Karpas-422 (cell line): ENCODE data around the gene RASSF3. TPM values are rescaled to one million over a fixed set of nuclear protein-coding genes. Genes with fewer than 3 reads are reported as not detected.
"Not testable (repeated sequence)": the region's sequence is repeated elsewhere in the genome, so short reads cannot be mapped to it uniquely, and the experiment has no call there.

Experiments
- DNase-seq: peaks from one replicate; pipeline ENCODE4 v3.0.0-alpha.2; 2015
- H2AFZ ChIP-seq: fragments of 200-600 bp; sonication (generic); 2 replicates; pipeline ENCODE4 v1.6.1; 2014; ENCODE audit warnings: antibody characterized with exemption, low read length, mixed read lengths
- H3K27ac ChIP-seq: fragments of 200-600 bp; sonication (generic); 2 replicates; pipeline ENCODE4 v1.5.1; 2014; ENCODE audit warnings: mild to moderate bottlenecking, low read length, moderate library complexity
- H3K27me3 ChIP-seq: fragments of 200-600 bp; sonication (generic); 2 replicates; pipeline ENCODE4 v1.6.1; 2014; ENCODE audit warnings: low read length, mixed read lengths
- H3K36me3 ChIP-seq: fragments of 200-600 bp; sonication (generic); 2 replicates; pipeline ENCODE4 v1.6.1; 2014; ENCODE audit warnings: low read length, mixed read lengths; ENCODE audit not compliant: insufficient read depth
- H3K4me1 ChIP-seq: fragments of 200-600 bp; sonication (generic); 2 replicates; pipeline ENCODE4 v1.6.1; 2014; ENCODE audit warnings: mild to moderate bottlenecking, low read length, mixed read lengths
- H3K4me2 ChIP-seq: fragments of 200-600 bp; sonication (generic); 2 replicates; pipeline ENCODE4 v1.6.1; 2014; ENCODE audit warnings: low read length, low read depth, mild to moderate bottlenecking; ENCODE audit not compliant: poor library complexity, severe bottlenecking
- H3K4me3 ChIP-seq: fragments of 200-600 bp; sonication (generic); 2 replicates; pipeline ENCODE4 v1.5.1; 2014; ENCODE audit warnings: mild to moderate bottlenecking, antibody characterized with exemption, low read length, mixed read lengths
- H3K79me2 ChIP-seq: fragments of 200-600 bp; sonication (generic); 2 replicates; pipeline ENCODE4 v1.6.1; 2014; ENCODE audit warnings: mild to moderate bottlenecking, low read length, mixed read lengths
- H3K9ac ChIP-seq: fragments of 200-600 bp; sonication (generic); 2 replicates; pipeline ENCODE4 v1.6.0; 2014; ENCODE audit warnings: low read length
- H3K9me2 ChIP-seq: fragments of 200-600 bp; sonication (generic), shearing (Covaris generic); replicated peaks from 2 replicates; pipeline ENCODE4 v1.6.0; 2014; ENCODE audit warnings: mild to moderate bottlenecking, low read length, moderate library complexity; ENCODE audit not compliant: insufficient read depth
- H3K9me3 ChIP-seq: fragments of 300-700, 200-600 bp; sonication (generic); 2 replicates; pipeline ENCODE4 v1.6.1; 2014; ENCODE audit warnings: low read length, mixed read lengths
- H4K20me1 ChIP-seq: fragments of 200-600 bp; sonication (generic); 2 replicates; pipeline ENCODE4 v1.6.1; 2014; ENCODE audit warnings: mild to moderate bottlenecking, antibody characterized with exemption, low read length, low read depth; ENCODE audit not compliant: insufficient read depth
- total RNA-seq: library from RNA; depleted of rRNA; stranded (reverse); fragments of >200 nt; shearing (Covaris generic); gene quantifications from 2 replicates; pipeline ENCODE4 v1.2.3, GENCODE V29; 2014; ENCODE audit warnings: low replicate concordance

RASSF3 gene
- total RNA-seq, 1 experiment from 2014 or later = 21.5 TPM

GRCh38 chr12:64688715-64689114 is 78.4 kb downstream of the RASSF3 start:
- no peaks in the 10 kb centered on the region for H3K9me2 ChIP-seq
- no peak overlapping the region for H3K4me3 ChIP-seq
- H3K27ac ChIP-seq = no peak overlapping the region
- H3K27me3 ChIP-seq = no peaks in the 10 kb centered on the region
- no peaks in the 10 kb centered on the region for H4K20me1 ChIP-seq
- no peak overlapping the region for H2AFZ ChIP-seq
- no peak overlapping the region for H3K4me2 ChIP-seq
- peaks cover 26% of the 10 kb centered on the region; the same call in 1 of the 2 replicates for H3K36me3 ChIP-seq
- no peaks in the 10 kb centered on the region for H3K4me1 ChIP-seq
- H3K79me2 ChIP-seq = peaks cover 50% of the 10 kb centered on the region
- H3K9ac ChIP-seq = no peak overlapping the region
- DNase-seq = no peak
- H3K9me3 ChIP-seq = no peaks in the 10 kb centered on the region

DNA sequence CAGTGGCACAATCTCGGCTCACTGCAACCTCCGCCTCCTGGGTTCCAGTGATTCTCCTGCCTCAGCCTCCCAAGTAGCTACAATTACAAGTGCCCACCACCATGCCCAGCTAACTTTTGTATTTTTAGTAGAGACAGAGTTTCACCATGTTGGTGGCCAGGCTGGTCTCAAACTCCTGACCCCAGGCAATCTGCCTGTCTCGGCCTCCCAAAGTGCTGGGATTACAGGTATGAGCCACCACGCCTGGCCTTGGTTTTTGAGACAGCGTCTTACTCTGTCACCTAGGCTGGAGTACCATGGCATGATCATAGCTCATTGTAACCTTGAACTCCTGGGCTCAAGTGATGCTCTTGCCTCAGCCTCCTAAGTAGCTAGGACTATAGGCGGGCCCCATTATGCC is 79.9 kb downstream of the RASSF3 start:
- not testable (repeated sequence) for H3K4me2 ChIP-seq, H3K27ac ChIP-seq, H3K27me3 ChIP-seq, H3K9me2 ChIP-seq, DNase-seq, H4K20me1 ChIP-seq, H3K4me3 ChIP-seq, H3K4me1 ChIP-seq, H3K9me3 ChIP-seq, H3K9ac ChIP-seq, H2AFZ ChIP-seq
- H3K79me2 ChIP-seq = peaks cover 40% of the 10 kb centered on the region
- H3K36me3 ChIP-seq = peaks cover 31% of the 10 kb centered on the region; the same call in 1 of the 2 replicates

- Histone ChIP-seq H3K36me3 (peaks cover 28% of the 10 kb centered on the region; the same call in 1 of the 2 replicates), H4K20me1 (no peaks in the 10 kb centered on the region), H3K4me2 (no peak overlapping the region), H3K9ac (no peak overlapping the region), H3K79me2 (peaks cover 33% of the 10 kb centered on the region), H3K9me3 (no peaks in the 10 kb centered on the region), H3K27ac (no peak overlapping the region), H3K4me3 (no peak overlapping the region), H3K4me1 (peaks cover 8% of the 10 kb centered on the region; the same call in 1 of the 2 replicates), H2AFZ (no peak overlapping the region), H3K27me3 (no peaks in the 10 kb centered on the region), H3K9me2 (no peaks in the 10 kb centered on the region)
- no peak for DNase-seq
These were observed 81.0 kb downstream of the RASSF3 start for GRCh38 chr12:64691227-64691794.

- H3K4me2 ChIP-seq = no peak overlapping the region
- no peak overlapping the region for H3K9ac ChIP-seq
- H3K27me3 ChIP-seq = no peaks in the 10 kb centered on the region
- no peaks in the 10 kb centered on the region for H3K9me2 ChIP-seq
- peaks cover 28% of the 10 kb centered on the region; the same call in 1 of the 2 replicates for H3K36me3 ChIP-seq
- H4K20me1 ChIP-seq = no peaks in the 10 kb centered on the region
- H3K9me3 ChIP-seq = no peaks in the 10 kb centered on the region
- peaks cover 13% of the 10 kb centered on the region for H3K4me1 ChIP-seq
- no peak overlapping the region for H3K4me3 ChIP-seq
- H2AFZ ChIP-seq = no peak overlapping the region
- no peak overlapping the region for H3K27ac ChIP-seq
- peaks cover 33% of the 10 kb centered on the region for H3K79me2 ChIP-seq
- no peak for DNase-seq
These were observed 81.7 kb downstream of the RASSF3 start for GRCh38 chr12:64691795-64692583.

DNA sequence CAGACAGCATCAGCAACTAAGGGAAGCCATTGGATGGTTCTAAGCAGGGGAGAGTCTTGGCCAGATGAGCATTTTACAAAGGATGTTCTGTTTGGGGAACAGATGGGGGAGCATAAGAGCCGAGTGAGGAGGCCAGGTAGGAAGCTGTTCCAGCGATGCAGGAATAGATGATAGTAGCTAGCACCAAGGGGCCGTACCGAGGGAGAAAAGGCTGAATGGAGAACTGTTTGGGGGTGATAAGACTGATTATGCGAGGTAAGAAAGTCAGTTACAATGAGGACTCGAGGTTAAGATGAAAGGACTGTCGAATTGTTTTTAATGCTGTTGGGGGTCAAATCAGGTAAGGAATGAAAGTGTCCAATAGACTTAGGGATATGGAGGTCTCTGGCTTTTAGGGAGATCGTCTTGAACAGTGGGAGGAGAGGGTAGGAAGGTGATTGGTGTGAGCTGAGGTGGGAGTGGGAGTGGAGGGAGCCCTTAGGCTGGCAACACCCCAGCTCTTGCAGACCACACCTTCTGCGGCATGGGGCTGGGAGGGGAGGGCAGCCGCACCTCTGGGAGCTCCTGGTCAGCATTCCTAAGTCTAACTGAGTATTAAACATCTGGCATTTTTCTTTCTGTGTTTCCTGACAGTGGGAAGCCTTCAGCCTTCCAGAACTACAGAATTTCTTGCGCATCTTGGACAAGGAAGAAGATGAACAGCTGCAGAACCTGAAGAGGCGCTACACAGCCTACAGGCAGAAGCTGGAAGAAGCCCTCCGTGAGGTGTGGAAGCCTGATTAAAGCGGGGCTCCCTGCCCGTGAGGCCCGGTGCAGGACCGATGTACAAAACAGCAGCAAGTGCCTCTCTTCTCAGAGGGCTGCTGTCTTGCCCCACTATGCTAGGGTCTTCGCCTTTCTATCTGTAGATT is 84.1 kb downstream of the RASSF3 start:
- no peaks in the 10 kb centered on the region for H3K9me3 ChIP-seq
- no peak overlapping the region for H2AFZ ChIP-seq
- H3K27me3 ChIP-seq = no peaks in the 10 kb centered on the region
- H3K27ac ChIP-seq = no peak overlapping the region
- H3K36me3 ChIP-seq = peaks cover 22% of the 10 kb centered on the region; the same call in 1 of the 2 replicates
- H3K9ac ChIP-seq = no peak overlapping the region
- H4K20me1 ChIP-seq = no peaks in the 10 kb centered on the region
- H3K4me1 ChIP-seq = peaks cover 26% of the 10 kb centered on the region
- no peaks in the 10 kb centered on the region for H3K9me2 ChIP-seq
- no peak overlapping the region for H3K4me2 ChIP-seq
- no peak overlapping the region for H3K4me3 ChIP-seq
- H3K79me2 ChIP-seq = peaks cover 13% of the 10 kb centered on the region
- DNase-seq = no peak

GRCh38 chr12:64695550-64695949 is 85.3 kb downstream of the RASSF3 start:
- Histone ChIP-seq H3K27me3 (no peaks in the 10 kb centered on the region), H3K9ac (no peak overlapping the region), H3K9me3 (no peaks in the 10 kb centered on the region), H3K9me2 (no peaks in the 10 kb centered on the region), H2AFZ (no peak overlapping the region), H3K79me2 (peaks cover 7% of the 10 kb centered on the region; the same call in 1 of the 2 replicates), H3K4me3 (no peak overlapping the region), H3K4me2 (no peak overlapping the region), H3K36me3 (peaks cover 21% of the 10 kb centered on the region; the same call in 1 of the 2 replicates), H3K4me1 (peaks cover 33% of the 10 kb centered on the region), H4K20me1 (no peaks in the 10 kb centered on the region), H3K27ac (no peak overlapping the region)
- DNase-seq = no peak

GRCh38 chr12:64696080-64696741 is 85.9 kb downstream of the RASSF3 start:
- peaks cover 6% of the 10 kb centered on the region; the same call in 1 of the 2 replicates for H3K79me2 ChIP-seq
- peaks cover 21% of the 10 kb centered on the region; the same call in 1 of the 2 replicates for H3K36me3 ChIP-seq
- H3K27me3 ChIP-seq = no peaks in the 10 kb centered on the region
- no peaks in the 10 kb centered on the region for H3K9me3 ChIP-seq
- no peak overlapping the region for H3K27ac ChIP-seq
- H4K20me1 ChIP-seq = no peaks in the 10 kb centered on the region
- H3K9ac ChIP-seq = no peak overlapping the region
- H3K4me2 ChIP-seq = no peak overlapping the region
- no peak overlapping the region for H3K4me3 ChIP-seq
- DNase-seq = no peak
- peaks cover 40% of the 10 kb centered on the region for H3K4me1 ChIP-seq
- H2AFZ ChIP-seq = no peak overlapping the region
- no peaks in the 10 kb centered on the region for H3K9me2 ChIP-seq
